HG03457 (cell line): Measurements from ENCODE around the gene UBXN1.
"Not testable (repeated sequence)": the region's sequence is repeated elsewhere in the genome, so short reads cannot be mapped to it uniquely, and the experiment has no call there.

ENCODE experiments used
- ATAC-seq: cut with Tn5 transposase; IDR thresholded peaks from one replicate; pipeline ENCODE4 v1.9.1; 2021; ENCODE audit warnings: moderate number of reproducible peaks; ENCODE audit not compliant: unreplicated experiment

UBXN1 gene

GRCh38 chr11:62673196-62673525, 5.7 kb downstream of the UBXN1 start:
- ATAC-seq: no peak

- no peak for ATAC-seq
These were observed 7.1 kb downstream of the UBXN1 start, which contains the start of the genes LBHD1 and UQCC3 for GRCh38 chr11:62671608-62672389. LBHD1 (minus strand) TSS chr11:62672267; CDS start chr11:62670031, 2,236 bp downstream. UQCC3 (plus strand) TSS chr11:62671673; CDS start chr11:62671746, 73 bp downstream.

DNA sequence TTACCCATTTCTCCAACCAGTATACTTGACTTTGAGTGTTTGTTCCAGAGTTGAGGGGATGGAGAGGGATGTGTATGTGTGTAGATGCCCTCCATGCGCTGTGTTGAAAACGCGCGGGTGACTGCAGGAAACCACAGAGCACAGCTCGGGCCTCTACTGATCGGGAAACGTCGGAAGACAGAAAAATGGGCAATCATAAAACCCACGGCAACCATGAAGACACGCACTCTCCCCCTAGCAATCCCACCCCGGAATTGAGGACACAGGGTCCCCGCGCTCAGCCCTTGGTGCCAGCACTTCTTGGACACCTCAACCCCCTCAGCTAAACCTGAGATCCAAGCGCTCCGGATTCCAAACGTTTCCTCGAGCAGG, 7.7 kb downstream of the UBXN1 start:
- no peak for ATAC-seq

DNA sequence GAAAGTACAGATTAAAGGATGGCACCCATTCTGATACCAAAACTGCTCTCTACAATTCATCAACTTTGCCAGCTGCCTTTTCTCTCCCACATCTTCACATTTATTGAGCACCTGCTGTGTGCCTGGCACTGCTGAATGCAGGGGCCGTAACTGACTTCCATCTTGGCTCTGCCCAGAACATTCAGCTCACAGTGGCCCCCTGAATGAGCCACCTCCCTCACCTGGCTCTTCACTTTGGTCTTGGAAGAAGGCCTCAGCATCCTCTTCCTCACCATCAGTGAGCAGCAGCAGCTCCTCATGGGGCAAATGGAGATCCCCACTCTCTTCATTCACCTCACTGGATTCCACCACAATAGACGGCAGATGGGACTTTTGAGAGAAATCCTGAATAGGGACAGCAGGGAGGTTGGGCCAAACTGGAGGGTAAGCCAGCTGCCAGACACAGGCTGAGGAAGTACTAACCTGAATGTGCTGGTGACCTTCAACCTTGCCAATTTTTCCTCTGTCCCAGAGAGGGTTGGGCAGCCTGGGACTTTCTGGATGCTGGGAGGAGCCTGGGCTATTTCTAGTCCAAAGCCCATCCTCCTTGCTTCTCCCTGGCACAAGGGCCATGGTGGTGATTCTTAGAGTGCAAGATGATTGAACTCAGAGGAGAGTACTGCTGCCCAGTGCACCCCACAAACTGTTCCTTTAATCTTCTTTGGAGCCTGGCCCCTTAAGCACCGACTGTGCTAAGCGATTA, 9.3 kb downstream of the UBXN1 start:
- no peak for ATAC-seq

GRCh38 chr11:62667460-62667859, 11.4 kb downstream of the UBXN1 start:
- no peak for ATAC-seq

DNA sequence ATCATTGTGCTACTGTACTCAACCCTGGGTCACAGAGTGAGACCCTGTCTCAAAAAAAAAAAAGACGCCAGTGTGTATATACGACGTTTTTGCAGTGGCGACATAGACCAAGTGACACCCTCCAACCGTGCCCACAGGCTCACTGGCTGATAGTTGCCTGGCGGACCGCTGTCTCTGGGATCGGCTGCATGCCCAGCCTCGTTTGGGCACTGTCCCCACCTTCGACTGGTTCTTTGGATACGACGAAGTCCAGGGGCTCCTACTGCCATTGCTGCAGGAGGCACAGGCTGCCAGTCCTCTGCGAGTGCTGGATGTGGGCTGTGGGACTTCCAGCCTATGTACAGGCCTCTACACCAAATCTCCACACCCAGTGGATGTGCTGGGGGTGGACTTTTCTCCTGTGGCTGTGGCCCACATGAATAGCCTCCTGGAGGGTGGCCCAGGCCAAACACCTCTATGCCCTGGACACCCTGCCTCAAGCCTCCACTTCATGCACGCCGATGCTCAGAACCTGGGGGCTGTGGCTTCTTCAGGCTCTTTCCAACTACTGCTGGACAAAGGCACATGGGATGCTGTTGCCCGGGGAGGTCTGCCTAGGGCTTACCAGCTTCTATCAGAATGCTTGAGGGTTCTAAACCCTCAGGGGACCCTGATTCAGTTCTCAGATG, 12.5 kb downstream of the UBXN1 start:
- ATAC-seq: no peak

DNA sequence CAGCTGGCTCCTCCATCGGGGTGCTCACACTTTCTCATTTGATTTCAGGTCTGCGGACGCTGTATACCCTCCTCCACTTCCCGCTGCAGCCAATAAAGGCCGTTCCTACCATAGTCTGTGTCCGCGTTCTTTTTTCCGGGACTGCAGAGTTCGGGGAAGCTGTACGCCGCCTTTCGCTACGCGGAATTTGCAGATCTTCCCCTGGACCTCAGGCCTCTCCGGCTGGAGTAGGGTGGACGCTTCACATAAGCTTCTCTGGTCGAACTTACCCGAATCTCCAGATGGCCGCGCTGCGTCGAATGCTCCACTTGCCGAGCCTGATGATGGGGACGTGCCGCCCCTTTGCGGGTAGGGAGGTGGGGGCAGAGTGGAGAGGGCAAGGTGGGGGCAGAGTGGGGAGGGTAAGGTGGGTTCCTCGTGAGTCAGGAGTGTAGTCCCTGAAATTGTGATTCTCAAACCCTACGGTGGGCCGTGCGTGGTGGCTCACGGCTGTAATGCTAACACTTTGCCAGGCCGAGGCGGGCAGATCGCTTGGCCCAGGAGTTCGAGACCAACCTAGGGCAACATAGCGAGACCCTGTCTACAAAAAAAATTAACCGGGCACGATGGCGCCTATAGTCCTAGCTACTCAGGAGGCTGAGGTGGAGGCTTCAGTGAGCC, 13.1 kb downstream of the UBXN1 start:
- peak; percentile 7 for ATAC-seq

GRCh38 chr11:62665075-62665598, 13.7 kb downstream of the UBXN1 start, which contains the start of the genes C11orf98 and CSKMT:
C11orf98 (minus strand) TSS chr11:62665210; CDS start chr11:62665169, 41 bp downstream.
CSKMT (plus strand) TSS chr11:62665312; CDS start chr11:62665880, 568 bp downstream.
- peak; percentile 74 for ATAC-seq

GRCh38 chr11:62664405-62665074, 14.3 kb downstream of the UBXN1 start:
- ATAC-seq: peak; percentile 28

- ATAC-seq: no peak
These were observed 22.0 kb downstream of the UBXN1 start for GRCh38 chr11:62656796-62657429.

DNA sequence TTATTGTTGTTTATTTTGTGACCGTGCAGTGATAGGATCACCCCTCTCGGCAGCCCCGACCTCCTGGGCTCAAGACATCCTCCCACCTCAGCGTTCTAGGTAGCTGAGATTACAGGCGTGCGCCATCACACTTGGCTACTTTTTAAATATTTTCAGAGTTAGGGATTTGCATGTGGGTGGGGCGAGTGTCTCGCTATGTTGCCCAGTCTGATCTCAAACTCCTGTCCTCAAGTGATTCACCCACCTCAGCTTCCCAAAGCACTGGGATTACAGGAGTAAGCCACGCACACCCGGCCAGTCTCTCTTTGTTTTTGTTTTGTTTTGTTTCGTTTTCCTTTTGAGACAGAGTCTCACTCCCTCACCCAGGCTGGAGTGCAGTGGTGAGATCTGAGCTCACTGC, 24.6 kb downstream of the UBXN1 start:
- no peak for ATAC-seq

GRCh38 chr11:62652161-62653006, 26.5 kb downstream of the UBXN1 start:
- no peak for ATAC-seq

GRCh38 chr11:62650283-62650682, 28.6 kb downstream of the UBXN1 start:
- ATAC-seq: not testable (repeated sequence)

DNA sequence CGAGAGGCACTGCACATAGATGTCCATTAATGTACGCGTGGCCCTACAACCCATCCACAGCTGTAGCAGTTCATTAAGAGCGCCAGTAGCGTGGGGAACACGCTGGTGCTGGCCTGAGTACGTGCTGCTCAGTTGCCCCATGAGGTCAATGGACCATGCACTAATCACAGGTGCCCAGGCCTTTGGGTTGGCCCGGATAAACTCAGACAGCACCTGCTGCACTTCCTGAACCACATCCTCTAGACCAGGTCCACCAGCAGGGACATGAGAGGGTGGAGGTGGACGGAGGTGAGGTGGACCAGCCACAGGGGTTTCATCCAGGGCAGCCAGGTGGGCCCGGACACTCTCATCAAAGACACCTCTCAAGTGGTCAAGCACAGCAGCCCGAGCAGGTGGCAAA, 29.4 kb downstream of the UBXN1 start:
- no peak for ATAC-seq

DNA sequence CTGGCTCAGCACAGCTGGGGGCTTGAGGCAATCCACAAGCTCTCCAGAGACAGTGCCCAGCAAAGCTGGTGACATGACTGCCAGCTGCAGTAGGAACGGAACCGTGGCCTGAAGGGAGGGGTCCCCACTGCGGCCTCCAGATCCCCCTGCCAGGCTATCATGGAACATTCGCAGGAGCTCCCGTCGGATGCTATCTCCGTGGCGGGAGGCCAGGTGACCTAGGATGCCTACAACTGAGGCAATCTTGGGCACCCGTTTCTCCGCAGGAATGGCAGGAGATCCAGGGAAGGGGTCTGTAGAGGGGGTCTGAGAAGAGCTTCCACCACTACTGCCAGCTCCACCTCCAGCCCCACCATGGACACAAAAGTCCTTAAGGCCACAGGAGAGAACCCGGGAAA, 29.9 kb downstream of the UBXN1 start:
- no peak for ATAC-seq

- no peak for ATAC-seq
These were observed 30.5 kb downstream of the UBXN1 start for GRCh38 chr11:62648185-62648966.

- ATAC-seq: no peak
These were observed 31.3 kb downstream of the UBXN1 start for GRCh38 chr11:62647609-62648005.
